Right lobe of liver (tissue), 6 donors: ENCODE results near the gene SLC9A2. TPM values are rescaled to one million over a fixed set of nuclear protein-coding genes. Genes with fewer than 3 reads are reported as not detected.

ENCODE experiments used
- ATAC-seq, 4 donors: fragments of 200-7000 bp; cut with Tn5 transposase; one replicate each; pipeline ENCODE4 v1.9.1; 2020; ENCODE audit warnings: mild to moderate bottlenecking in 4 of 4, moderate library complexity in 4 of 4
- DNase-seq, 3 donors: peaks; one replicate each; pipeline ENCODE4 v3.0.0-alpha.2; 2020
- H3K27ac ChIP-seq, 3 donors: fragments of 200-600 bp; one replicate each; pipeline ENCODE4 v1.8.0; 2022
- H3K27me3 ChIP-seq, 2 donors: fragments of 200-600 bp; one replicate each; pipeline ENCODE4 v1.8.0; 2022
- H3K36me3 ChIP-seq, 4 donors: fragments of 200-600 bp; sonication (generic) in 1 of 4; one replicate each; pipeline versions ENCODE4 v1.5.1 to v1.8.0; 2017 to 2022; ENCODE audit warnings: control low read depth in 1 of 4
- H3K4me1 ChIP-seq, 4 donors: fragments of 200-600 bp; sonication (generic) in 1 of 4; one replicate each; pipeline versions ENCODE4 v1.5.1 to v1.8.0; 2017 to 2022; ENCODE audit warnings: control low read depth in 1 of 4
- H3K4me3 ChIP-seq, 3 donors: fragments of 200-600 bp; one replicate each; pipeline ENCODE4 v1.8.0; 2022
- H3K9me3 ChIP-seq, 4 donors: fragments of 200-600 bp; sonication (generic) in 1 of 4; one replicate each; pipeline versions ENCODE4 v1.5.1 to v1.8.0; 2017 to 2022; ENCODE audit warnings: control low read depth in 1 of 4
- CTCF ChIP-seq, 4 donors: fragments of 200-600 bp in 3 of 4; fragments of 450-650 bp in 1 of 4; IDR thresholded peaks; one replicate each; pipeline versions ENCODE4 v1.5.1 to v1.8.0; 2016 to 2022; ENCODE audit warnings: antibody characterized with exemption in 4 of 4, mild to moderate bottlenecking in 2 of 4
- POLR2A ChIP-seq: fragments of 450-650 bp; IDR thresholded peaks from one replicate; pipeline ENCODE4 v1.6.1; 2017; ENCODE audit warnings: antibody characterized with exemption, mild to moderate bottlenecking
- WGBS: methylation state at CpG from one replicate; pipeline ENCODE4 v1.1.6; 2018; ENCODE audit warnings: low coverage, low lambda C conversion rate; ENCODE audit not compliant: insufficient coverage; ENCODE audit errors: missing lambda C conversion rate; 5-methylcytosine and 5-hydroxymethylcytosine counted together
- intact Hi-C, 2 donors: fragments of 100-400 bp; cut with DNase I; formaldehyde crosslinking; loops; one replicate each; pipeline versions ENCODE4 v1.11.2 to v1.14.1; 2022
- total RNA-seq, 6 experiments: library from RNA; depleted of rRNA in 2 of 6; stranded (reverse); fragments of >200 nt in 2 of 6; fragmentation: NEBNext Ultra II Directional in 3 of 6; extraction: Animal tissue kit (Norgen Biotek cat#: 25700) in 3 of 6; gene quantifications; one replicate each; pipeline versions ENCODE4 v1.1.0 to v1.2.4, GENCODE V29; 2016 to 2023
- donor health status: DM: no; HTN: yes; CAD: no.
- donor health status: DM: no; HTN: no; CAD: no.
- donor health status: DM: no; HTN: no; CAD: no.
- donor health status: DM: no; HTN: yes; CAD: no.
- donor health status: DM: no; HTN: yes; CAD: no.

Gene SLC9A2
- total RNA-seq, 6 experiments from 2014 or later: 0.06 TPM; not detected in 5

GRCh38 chr2:102635317-102635716 is 16.0 kb downstream of the SLC9A2 start:
- no peaks in the 10 kb centered on the region for H3K4me1 ChIP-seq
- no peak overlapping the region for H3K27ac ChIP-seq
- H3K27me3 ChIP-seq: no peaks in the 10 kb centered on the region
- DNase-seq (no peak), ATAC-seq (no peak)
- 70% methylated on average over 7 of the region's 7 CpGs for WGBS
- intact Hi-C loops: no loop called here
- no peak for TF ChIP-seq POLR2A
- no peak for TF ChIP-seq CTCF (IDR thresholded peaks at IDR 0.05)
- H3K4me3 ChIP-seq: no peak overlapping the region
- H3K9me3 ChIP-seq: no peaks in the 10 kb centered on the region
- no peaks in the 10 kb centered on the region for H3K36me3 ChIP-seq

GRCh38 chr2:102636283-102636907 is 17.0 kb downstream of the SLC9A2 start:
- no peaks in the 10 kb centered on the region for H3K36me3 ChIP-seq
- no peak overlapping the region for H3K27ac ChIP-seq
- intact Hi-C loops: no loop called here
- ATAC-seq: no peak
- 44% methylated on average over 5 of the region's 5 CpGs for WGBS
- no peaks in the 10 kb centered on the region for H3K4me1 ChIP-seq
- no peak for DNase-seq
- H3K9me3 ChIP-seq: no peaks in the 10 kb centered on the region
- H3K27me3 ChIP-seq: no peaks in the 10 kb centered on the region
- no peak for TF ChIP-seq POLR2A
- TF ChIP-seq CTCF (IDR thresholded peaks at IDR 0.05): no peak
- no peak overlapping the region for H3K4me3 ChIP-seq

GRCh38 chr2:102637358-102637757 is 18.0 kb downstream of the SLC9A2 start:
- Histone ChIP-seq H3K9me3 (no peaks in the 10 kb centered on the region), H3K4me1 (no peaks in the 10 kb centered on the region), H3K36me3 (no peaks in the 10 kb centered on the region), H3K27ac (no peak overlapping the region), H3K27me3 (no peaks in the 10 kb centered on the region), H3K4me3 (no peak overlapping the region)
- 67% methylated on average over 1 of the region's 4 CpGs for WGBS
- ATAC-seq (no peak), DNase-seq (no peak)
- TF ChIP-seq POLR2A (no peak), CTCF (IDR thresholded peaks at IDR 0.05) (no peak)
- intact Hi-C loops: no loop called here

GRCh38 chr2:102639429-102639828 is 20.1 kb downstream of the SLC9A2 start:
- ATAC-seq: no peak
- Histone ChIP-seq H3K27me3 (no peaks in the 10 kb centered on the region), H3K27ac (no peak overlapping the region), H3K36me3 (no peaks in the 10 kb centered on the region), H3K4me1 (no peaks in the 10 kb centered on the region), H3K9me3 (no peaks in the 10 kb centered on the region), H3K4me3 (no peak overlapping the region)
- DNase-seq: no peak
- TF ChIP-seq CTCF (IDR thresholded peaks at IDR 0.05): no peak
- no peak for TF ChIP-seq POLR2A
- WGBS: 48% methylated on average over 2 of the region's 2 CpGs
- intact Hi-C loops: no loop called here

GRCh38 chr2:102652126-102652525 is 32.8 kb downstream of the SLC9A2 start:
- no peak for ATAC-seq
- no peaks in the 10 kb centered on the region for H3K9me3 ChIP-seq
- H3K4me1 ChIP-seq: no peaks in the 10 kb centered on the region
- TF ChIP-seq CTCF (IDR thresholded peaks at IDR 0.05) (no peak), POLR2A (no peak)
- 73% methylated on average over 2 of the region's 2 CpGs for WGBS
- H3K27ac ChIP-seq: no peak overlapping the region
- intact Hi-C loops: no loop called here
- no peak overlapping the region for H3K4me3 ChIP-seq
- no peaks in the 10 kb centered on the region for H3K27me3 ChIP-seq
- no peaks in the 10 kb centered on the region for H3K36me3 ChIP-seq
- no peak for DNase-seq
